ENCODE data around the gene OR11G2.

DNA sequence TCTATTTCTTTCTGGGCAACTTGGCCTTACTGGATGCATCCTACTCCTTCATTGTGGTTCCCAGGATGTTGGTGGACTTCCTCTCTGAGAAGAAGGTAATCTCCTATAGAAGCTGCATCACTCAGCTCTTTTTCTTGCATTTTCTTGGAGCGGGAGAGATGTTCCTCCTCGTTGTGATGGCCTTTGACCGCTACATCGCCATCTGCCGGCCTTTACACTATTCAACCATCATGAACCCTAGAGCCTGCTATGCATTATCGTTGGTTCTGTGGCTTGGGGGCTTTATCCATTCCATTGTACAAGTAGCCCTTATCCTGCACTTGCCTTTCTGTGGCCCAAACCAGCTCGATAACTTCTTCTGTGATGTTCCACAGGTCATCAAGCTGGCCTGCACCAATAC lies 46.8 kb upstream of the OR11G2 start:
- TF ChIP-seq, protein P1, sequence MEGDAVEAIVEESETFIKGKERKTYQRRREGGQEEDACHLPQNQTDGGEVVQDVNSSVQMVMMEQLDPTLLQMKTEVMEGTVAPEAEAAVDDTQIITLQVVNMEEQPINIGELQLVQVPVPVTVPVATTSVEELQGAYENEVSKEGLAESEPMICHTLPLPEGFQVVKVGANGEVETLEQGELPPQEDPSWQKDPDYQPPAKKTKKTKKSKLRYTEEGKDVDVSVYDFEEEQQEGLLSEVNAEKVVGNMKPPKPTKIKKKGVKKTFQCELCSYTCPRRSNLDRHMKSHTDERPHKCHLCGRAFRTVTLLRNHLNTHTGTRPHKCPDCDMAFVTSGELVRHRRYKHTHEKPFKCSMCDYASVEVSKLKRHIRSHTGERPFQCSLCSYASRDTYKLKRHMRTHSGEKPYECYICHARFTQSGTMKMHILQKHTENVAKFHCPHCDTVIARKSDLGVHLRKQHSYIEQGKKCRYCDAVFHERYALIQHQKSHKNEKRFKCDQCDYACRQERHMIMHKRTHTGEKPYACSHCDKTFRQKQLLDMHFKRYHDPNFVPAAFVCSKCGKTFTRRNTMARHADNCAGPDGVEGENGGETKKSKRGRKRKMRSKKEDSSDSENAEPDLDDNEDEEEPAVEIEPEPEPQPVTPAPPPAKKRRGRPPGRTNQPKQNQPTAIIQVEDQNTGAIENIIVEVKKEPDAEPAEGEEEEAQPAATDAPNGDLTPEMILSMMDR (IDR thresholded peaks at IDR 0.05; ENCODE audit: low read depth, low read length, poor library complexity, severe bottlenecking) = peak; percentile 29
- no peak for TF ChIP-seq EZH2phosphoT487 (IDR thresholded peaks at IDR 0.05; ENCODE audit: borderline replicate concordance, low read length)
